HEK293 (cell line): ENCODE results near the gene EDIL3.

Experiments
- CTCF ChIA-PET: fragments of 350-600 bp; formaldehyde crosslinking; extraction: SDS; loops from one replicate; lab custom pipeline; 2021; ENCODE audit warnings: antibody characterized with exemption; lab: Yijun Ruan, JAX
- POLR2A ChIA-PET: fragments of 300-600 bp; formaldehyde crosslinking; extraction: SDS; loops from one replicate; lab custom pipeline; 2020; ENCODE audit warnings: antibody characterized with exemption, inconsistent platforms; lab: Yijun Ruan, JAX
- H3K27ac ChIP-seq: fragments of 200-500 bp; sonication (Bioruptor generic); 2 replicates; pipeline ENCODE4 v1.5.1; 2014; ENCODE audit warnings: low read depth, low read length, control low read depth, inconsistent platforms; ENCODE audit errors: extremely low read depth
- H3K36me3 ChIP-seq, 2 experiments: fragments of 200-500 bp in 1 of 2; sonication (Bioruptor generic) in 1 of 2; 1 replicate in 1 of 2; 2 replicates in 1 of 2; pipeline ENCODE4 v1.5.1; 2014 to 2017; ENCODE audit warnings: inconsistent platforms in 2 of 2, low read length in 2 of 2; ENCODE audit not compliant: control insufficient read depth in 2 of 2, insufficient read depth in 1 of 2
- H3K4me1 ChIP-seq: fragments of 200-500 bp; sonication (Bioruptor generic); 2 replicates; pipeline ENCODE4 v1.5.1; 2014; ENCODE audit warnings: mild to moderate bottlenecking, low read length, inconsistent platforms; ENCODE audit not compliant: control insufficient read depth, insufficient read depth
- H3K4me3 ChIP-seq: 2 replicates; pipeline ENCODE4 v1.5.1; 2011; ENCODE audit warnings: low read depth, mild to moderate bottlenecking, control low read depth, low read length, moderate library complexity
- H3K9me3 ChIP-seq: fragments of 200-500 bp; sonication (Bioruptor generic); 2 replicates; pipeline ENCODE4 v1.5.1; 2014; ENCODE audit warnings: low read depth, low read length, inconsistent platforms; ENCODE audit not compliant: control insufficient read depth, insufficient read depth
- MZF1 ChIP-seq: fragments of 450-650 bp; formaldehyde crosslinking; IDR thresholded peaks from 2 replicates; pipeline ENCODE4 v1.5.1; 2017; ENCODE audit warnings: missing biosample characterization, missing genetic modification characterization, borderline replicate concordance
- OSR2 ChIP-seq: fragments of 450-650 bp; formaldehyde crosslinking; IDR thresholded peaks from 2 replicates; pipeline ENCODE4 v1.5.1; 2016; ENCODE audit warnings: missing biosample characterization, missing genetic modification characterization
- SCRT1 ChIP-seq: fragments of 450-650 bp; formaldehyde crosslinking; IDR thresholded peaks from 2 replicates; pipeline ENCODE4 v1.5.1; 2016; ENCODE audit warnings: missing biosample characterization, missing genetic modification characterization, borderline replicate concordance
- SCRT2 ChIP-seq: fragments of 450-650 bp; formaldehyde crosslinking; IDR thresholded peaks from 2 replicates; pipeline ENCODE4 v1.5.1; 2016; ENCODE audit warnings: missing biosample characterization, missing genetic modification characterization
- ZBTB48 ChIP-seq: fragments of 450-650 bp; formaldehyde crosslinking; IDR thresholded peaks from 2 replicates; pipeline ENCODE4 v1.5.1; 2016; ENCODE audit warnings: missing biosample characterization, missing genetic modification characterization
- ZFP37 ChIP-seq: fragments of 450-650 bp; formaldehyde crosslinking; IDR thresholded peaks from 2 replicates; pipeline ENCODE4 v1.5.1; 2016; ENCODE audit warnings: missing biosample characterization, missing genetic modification characterization
- ZNF140 ChIP-seq: fragments of 450-650 bp; formaldehyde crosslinking; IDR thresholded peaks from 2 replicates; pipeline ENCODE4 v1.5.1; 2016; ENCODE audit warnings: missing biosample characterization, missing genetic modification characterization
- ZNF23 ChIP-seq: fragments of 450-650 bp; formaldehyde crosslinking; IDR thresholded peaks from 2 replicates; pipeline ENCODE4 v1.5.1; 2016; ENCODE audit warnings: missing biosample characterization, missing genetic modification characterization, borderline replicate concordance
- ZNF239 ChIP-seq: fragments of 450-650 bp; formaldehyde crosslinking; IDR thresholded peaks from 2 replicates; pipeline ENCODE4 v1.5.1; 2016; ENCODE audit warnings: missing biosample characterization, missing genetic modification characterization
- ZNF302 ChIP-seq: fragments of 450-650 bp; formaldehyde crosslinking; IDR thresholded peaks from 2 replicates; pipeline ENCODE4 v1.5.1; 2016; ENCODE audit warnings: missing biosample characterization, missing genetic modification characterization, low read depth
- ZNF311 ChIP-seq: fragments of 450-650 bp; formaldehyde crosslinking; IDR thresholded peaks from 2 replicates; pipeline ENCODE4 v1.5.1; 2017; ENCODE audit warnings: missing biosample characterization, missing genetic modification characterization, borderline replicate concordance
- ZNF324 ChIP-seq: fragments of 450-650 bp; formaldehyde crosslinking; IDR thresholded peaks from 2 replicates; pipeline ENCODE4 v1.5.1; 2016; ENCODE audit warnings: missing biosample characterization, missing genetic modification characterization
- ZNF416 ChIP-seq: fragments of 450-650 bp; formaldehyde crosslinking; IDR thresholded peaks from 2 replicates; pipeline ENCODE4 v1.5.1; 2016; ENCODE audit warnings: missing biosample characterization, missing genetic modification characterization
- ZNF48 ChIP-seq: fragments of 450-650 bp; formaldehyde crosslinking; IDR thresholded peaks from 2 replicates; pipeline ENCODE4 v1.5.1; 2016; ENCODE audit warnings: missing biosample characterization, missing genetic modification characterization
- ZNF555 ChIP-seq: fragments of 450-650 bp; formaldehyde crosslinking; conservative IDR thresholded peaks from 2 replicates; pipeline ENCODE4 v1.5.1; 2017; ENCODE audit warnings: missing biosample characterization, mild to moderate bottlenecking, missing genetic modification characterization, inconsistent platforms
- ZNF571 ChIP-seq: fragments of 450-650 bp; formaldehyde crosslinking; IDR thresholded peaks from 2 replicates; pipeline ENCODE4 v1.5.0; 2017; ENCODE audit warnings: missing biosample characterization, missing genetic modification characterization
- ZNF768 ChIP-seq: fragments of 450-650 bp; formaldehyde crosslinking; IDR thresholded peaks from 2 replicates; pipeline ENCODE4 v1.5.1; 2018; ENCODE audit warnings: missing biosample characterization, mild to moderate bottlenecking, missing genetic modification characterization
- ZSCAN16 ChIP-seq: fragments of 450-650 bp; formaldehyde crosslinking; IDR thresholded peaks from 2 replicates; pipeline ENCODE4 v1.5.1; 2016; ENCODE audit warnings: missing biosample characterization, missing genetic modification characterization
- ZSCAN30 ChIP-seq: fragments of 450-650 bp; IDR thresholded peaks from 2 replicates; pipeline ENCODE4 v1.5.1; 2018; ENCODE audit warnings: missing biosample characterization, mild to moderate bottlenecking, missing genetic modification characterization, moderate library complexity
- TF ChIP-seq, protein P1 (sequence below): fragments of 450-650 bp; formaldehyde crosslinking; IDR thresholded peaks from 2 replicates; pipeline ENCODE4 v1.5.1; 2016; ENCODE audit warnings: missing biosample characterization, missing genetic modification characterization, borderline replicate concordance
- TF ChIP-seq, protein P2 (sequence below): fragments of 450-650 bp; IDR thresholded peaks from 2 replicates; pipeline ENCODE4 v1.5.1; 2018; ENCODE audit warnings: missing biosample characterization, mild to moderate bottlenecking, missing genetic modification characterization
- TF ChIP-seq, protein P3 (sequence below): fragments of 450-650 bp; formaldehyde crosslinking; IDR thresholded peaks from 2 replicates; pipeline ENCODE4 v1.5.1; 2016; ENCODE audit warnings: missing biosample characterization, missing genetic modification characterization

The EDIL3 gene

DNA sequence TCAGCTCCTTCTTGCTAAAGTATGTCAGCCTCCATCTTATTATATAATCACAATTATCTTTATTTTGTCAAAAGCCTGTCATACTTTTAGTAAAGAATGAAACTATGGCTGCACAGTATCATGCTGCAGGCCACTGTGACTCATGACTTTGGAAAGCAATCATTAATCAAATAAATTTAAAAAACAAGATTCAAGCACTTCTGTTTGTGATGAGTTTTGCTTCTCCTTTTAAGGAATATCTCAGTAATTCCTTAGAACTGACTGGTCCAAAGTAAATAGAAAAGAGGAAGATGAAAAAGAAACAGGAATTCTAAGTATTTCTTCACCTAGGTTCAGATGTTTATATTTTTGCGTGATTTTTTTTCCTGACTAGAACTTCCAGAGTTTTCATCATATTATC is 83.1 kb downstream of the EDIL3 start (continued):
- no peak for TF ChIP-seq SCRT2
- TF ChIP-seq ZNF48 (tag by site-specific recombination): no peak
- TF ChIP-seq, protein P1, sequence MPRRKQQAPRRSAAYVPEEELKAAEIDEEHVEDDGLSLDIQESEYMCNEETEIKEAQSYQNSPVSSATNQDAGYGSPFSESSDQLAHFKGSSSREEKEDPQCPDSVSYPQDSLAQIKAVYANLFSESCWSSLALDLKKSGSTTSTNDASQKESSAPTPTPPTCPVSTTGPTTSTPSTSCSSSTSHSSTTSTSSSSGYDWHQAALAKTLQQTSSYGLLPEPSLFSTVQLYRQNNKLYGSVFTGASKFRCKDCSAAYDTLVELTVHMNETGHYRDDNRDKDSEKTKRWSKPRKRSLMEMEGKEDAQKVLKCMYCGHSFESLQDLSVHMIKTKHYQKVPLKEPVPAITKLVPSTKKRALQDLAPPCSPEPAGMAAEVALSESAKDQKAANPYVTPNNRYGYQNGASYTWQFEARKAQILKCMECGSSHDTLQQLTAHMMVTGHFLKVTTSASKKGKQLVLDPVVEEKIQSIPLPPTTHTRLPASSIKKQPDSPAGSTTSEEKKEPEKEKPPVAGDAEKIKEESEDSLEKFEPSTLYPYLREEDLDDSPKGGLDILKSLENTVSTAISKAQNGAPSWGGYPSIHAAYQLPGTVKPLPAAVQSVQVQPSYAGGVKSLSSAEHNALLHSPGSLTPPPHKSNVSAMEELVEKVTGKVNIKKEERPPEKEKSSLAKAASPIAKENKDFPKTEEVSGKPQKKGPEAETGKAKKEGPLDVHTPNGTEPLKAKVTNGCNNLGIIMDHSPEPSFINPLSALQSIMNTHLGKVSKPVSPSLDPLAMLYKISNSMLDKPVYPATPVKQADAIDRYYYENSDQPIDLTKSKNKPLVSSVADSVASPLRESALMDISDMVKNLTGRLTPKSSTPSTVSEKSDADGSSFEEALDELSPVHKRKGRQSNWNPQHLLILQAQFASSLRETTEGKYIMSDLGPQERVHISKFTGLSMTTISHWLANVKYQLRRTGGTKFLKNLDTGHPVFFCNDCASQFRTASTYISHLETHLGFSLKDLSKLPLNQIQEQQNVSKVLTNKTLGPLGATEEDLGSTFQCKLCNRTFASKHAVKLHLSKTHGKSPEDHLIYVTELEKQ (tag by site-specific recombination): no peak
- no peak for TF ChIP-seq ZNF768 (tag by site-specific recombination)

DNA sequence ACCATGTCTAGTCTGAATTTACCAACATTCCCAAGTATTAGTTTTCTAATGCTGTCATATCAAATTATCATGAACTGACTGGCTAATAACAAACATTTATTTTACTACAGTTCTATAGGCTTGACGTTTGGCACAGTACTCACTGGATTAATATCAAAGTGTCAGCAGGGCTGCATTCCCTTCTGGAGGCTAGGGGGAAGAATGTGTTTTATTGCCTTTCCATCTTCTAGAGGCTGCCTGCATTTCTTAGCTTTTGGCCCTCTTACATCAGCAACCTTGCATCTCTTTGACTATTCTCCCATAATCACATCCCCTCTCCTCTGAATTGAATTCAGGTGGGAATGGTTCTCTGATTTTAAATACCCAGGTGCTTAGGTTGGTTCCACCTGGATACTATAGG is 84.7 kb downstream of the EDIL3 start:
- no peaks in the 10 kb centered on the region for H3K9me3 ChIP-seq
- H3K36me3 ChIP-seq: no peaks in the 10 kb centered on the region
- CTCF ChIA-PET: no interaction called here
- H3K4me3 ChIP-seq: no peak overlapping the region
- 0 out of 2 replicates have a peak, but pooled peaks cover 2% of the 10 kb centered on the region for H3K4me1 ChIP-seq
- TF ChIP-seq, protein P2, sequence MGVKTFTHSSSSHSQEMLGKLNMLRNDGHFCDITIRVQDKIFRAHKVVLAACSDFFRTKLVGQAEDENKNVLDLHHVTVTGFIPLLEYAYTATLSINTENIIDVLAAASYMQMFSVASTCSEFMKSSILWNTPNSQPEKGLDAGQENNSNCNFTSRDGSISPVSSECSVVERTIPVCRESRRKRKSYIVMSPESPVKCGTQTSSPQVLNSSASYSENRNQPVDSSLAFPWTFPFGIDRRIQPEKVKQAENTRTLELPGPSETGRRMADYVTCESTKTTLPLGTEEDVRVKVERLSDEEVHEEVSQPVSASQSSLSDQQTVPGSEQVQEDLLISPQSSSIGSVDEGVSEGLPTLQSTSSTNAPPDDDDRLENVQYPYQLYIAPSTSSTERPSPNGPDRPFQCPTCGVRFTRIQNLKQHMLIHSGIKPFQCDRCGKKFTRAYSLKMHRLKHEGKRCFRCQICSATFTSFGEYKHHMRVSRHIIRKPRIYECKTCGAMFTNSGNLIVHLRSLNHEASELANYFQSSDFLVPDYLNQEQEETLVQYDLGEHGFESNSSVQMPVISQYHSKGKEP (tag by site-specific recombination): peak; percentile 36; the same call in 1 of the 2 replicates
- TF ChIP-seq ZNF23: no peak
- no peak for TF ChIP-seq ZNF302
- TF ChIP-seq ZNF239 (tag by site-specific recombination): no peak
- TF ChIP-seq, protein P3, sequence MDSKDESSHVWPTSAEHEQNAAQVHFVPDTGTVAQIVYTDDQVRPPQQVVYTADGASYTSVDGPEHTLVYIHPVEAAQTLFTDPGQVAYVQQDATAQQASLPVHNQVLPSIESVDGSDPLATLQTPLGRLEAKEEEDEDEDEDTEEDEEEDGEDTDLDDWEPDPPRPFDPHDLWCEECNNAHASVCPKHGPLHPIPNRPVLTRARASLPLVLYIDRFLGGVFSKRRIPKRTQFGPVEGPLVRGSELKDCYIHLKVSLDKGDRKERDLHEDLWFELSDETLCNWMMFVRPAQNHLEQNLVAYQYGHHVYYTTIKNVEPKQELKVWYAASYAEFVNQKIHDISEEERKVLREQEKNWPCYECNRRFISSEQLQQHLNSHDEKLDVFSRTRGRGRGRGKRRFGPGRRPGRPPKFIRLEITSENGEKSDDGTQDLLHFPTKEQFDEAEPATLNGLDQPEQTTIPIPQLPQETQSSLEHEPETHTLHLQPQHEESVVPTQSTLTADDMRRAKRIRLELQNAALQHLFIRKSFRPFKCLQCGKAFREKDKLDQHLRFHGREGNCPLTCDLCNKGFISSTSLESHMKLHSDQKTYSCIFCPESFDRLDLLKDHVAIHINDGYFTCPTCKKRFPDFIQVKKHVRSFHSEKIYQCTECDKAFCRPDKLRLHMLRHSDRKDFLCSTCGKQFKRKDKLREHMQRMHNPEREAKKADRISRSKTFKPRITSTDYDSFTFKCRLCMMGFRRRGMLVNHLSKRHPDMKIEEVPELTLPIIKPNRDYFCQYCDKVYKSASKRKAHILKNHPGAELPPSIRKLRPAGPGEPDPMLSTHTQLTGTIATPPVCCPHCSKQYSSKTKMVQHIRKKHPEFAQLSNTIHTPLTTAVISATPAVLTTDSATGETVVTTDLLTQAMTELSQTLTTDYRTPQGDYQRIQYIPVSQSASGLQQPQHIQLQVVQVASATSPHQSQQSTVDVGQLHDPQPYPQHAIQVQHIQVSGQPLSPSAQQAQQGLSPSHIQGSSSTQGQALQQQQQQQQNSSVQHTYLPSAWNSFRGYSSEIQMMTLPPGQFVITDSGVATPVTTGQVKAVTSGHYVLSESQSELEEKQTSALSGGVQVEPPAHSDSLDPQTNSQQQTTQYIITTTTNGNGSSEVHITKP: no peak
- TF ChIP-seq MZF1 (tag by site-specific recombination): peak; percentile 41; the same call in 1 of the 2 replicates
- no peak for TF ChIP-seq ZBTB48
- TF ChIP-seq ZNF555 (tag by site-specific recombination): no peak
- TF ChIP-seq ZNF416: no peak
- TF ChIP-seq SCRT1 (tag by site-specific recombination): no peak
- TF ChIP-seq ZFP37: no peak
- no peak for TF ChIP-seq ZNF311 (tag by site-specific recombination)
- no peak for TF ChIP-seq OSR2 (tag by site-specific recombination)
- no peak for TF ChIP-seq ZNF140 (tag by site-specific recombination)
- TF ChIP-seq ZNF324 (tag by site-specific recombination): no peak
- no peak for TF ChIP-seq ZNF571 (tag by site-specific recombination)
- TF ChIP-seq ZSCAN30 (tag by site-specific recombination): no peak
- TF ChIP-seq ZSCAN16: no peak
- POLR2A ChIA-PET: no interaction called here
- H3K27ac ChIP-seq: no peak overlapping the region
